Measurements from ENCODE around the gene LAMTOR3.

The LAMTOR3 gene, protein sequence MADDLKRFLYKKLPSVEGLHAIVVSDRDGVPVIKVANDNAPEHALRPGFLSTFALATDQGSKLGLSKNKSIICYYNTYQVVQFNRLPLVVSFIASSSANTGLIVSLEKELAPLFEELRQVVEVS

DNA sequence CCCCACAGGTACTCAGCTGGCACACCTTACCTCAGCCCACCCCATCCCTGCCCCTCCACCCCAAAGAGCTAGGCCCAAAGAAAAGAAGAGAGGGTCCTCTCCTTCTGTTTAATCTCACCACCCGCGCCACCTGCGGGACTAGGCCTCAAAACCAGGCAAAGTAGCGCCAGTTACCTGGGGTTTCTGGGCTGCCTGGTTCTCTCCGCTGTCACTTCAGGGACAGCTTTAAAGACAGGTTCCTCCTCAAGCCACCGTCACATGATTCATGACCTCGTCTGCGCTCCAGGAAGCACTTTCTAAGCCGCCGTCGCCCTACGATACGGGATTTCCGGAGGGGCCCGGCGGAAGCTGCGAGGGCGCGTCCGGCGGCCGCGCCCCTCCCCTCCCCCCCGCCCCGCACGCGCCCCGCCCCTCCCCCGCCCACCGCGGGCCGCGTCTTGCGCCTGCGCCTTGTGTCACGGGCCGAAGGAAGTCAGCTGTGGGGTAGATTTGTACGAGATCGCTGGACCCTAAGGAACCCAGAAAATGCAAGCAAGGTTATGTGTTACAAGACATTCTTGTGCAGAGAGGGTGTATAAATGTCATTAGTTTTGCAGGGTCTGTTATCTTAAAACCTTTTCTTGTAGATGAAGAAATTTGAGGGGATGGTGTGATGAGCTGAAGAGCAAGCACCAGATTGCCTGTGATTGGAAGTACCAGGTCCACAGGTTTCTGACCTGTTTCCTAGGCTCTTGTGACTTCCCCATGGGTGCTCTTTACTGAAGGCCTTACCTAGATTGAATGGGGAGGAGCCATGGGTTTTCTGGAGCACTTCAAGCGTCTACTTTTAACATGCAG is at the start of gene LAMTOR3:
TSS of gene LAMTOR3 (minus strand) at position 267 of the 837 bp plus-strand sequence. CDS start 464 bp downstream, outside the sequence.
- DNase-seq (ENCODE audit: low read depth): peak; percentile 55

DNA sequence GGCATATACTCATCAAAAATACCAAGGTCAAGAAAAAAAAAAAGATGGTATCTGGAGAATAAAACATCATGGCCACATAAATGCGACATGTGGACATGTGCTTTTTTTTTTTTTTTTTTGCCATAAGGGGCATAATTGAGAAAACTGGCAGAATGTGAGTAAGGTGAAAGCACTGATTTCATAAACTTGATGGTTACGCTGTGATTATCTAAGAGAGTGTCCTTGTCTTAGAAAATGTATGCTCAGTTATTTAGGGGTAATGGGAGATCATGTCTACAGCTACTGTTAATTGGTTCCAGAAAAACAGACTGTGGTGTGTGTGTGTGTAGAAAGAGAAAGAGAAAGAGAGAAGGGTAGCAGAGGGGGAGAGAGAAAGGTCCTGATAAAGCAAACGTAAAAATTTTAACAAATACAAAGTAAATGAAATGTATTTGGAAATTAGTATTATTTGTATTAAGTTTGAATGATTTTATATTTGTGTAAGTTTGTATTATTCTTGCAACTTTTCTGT is 44.1 kb upstream of the LAMTOR3 start:
- no peak for DNase-seq (ENCODE audit: low read depth)

DNA sequence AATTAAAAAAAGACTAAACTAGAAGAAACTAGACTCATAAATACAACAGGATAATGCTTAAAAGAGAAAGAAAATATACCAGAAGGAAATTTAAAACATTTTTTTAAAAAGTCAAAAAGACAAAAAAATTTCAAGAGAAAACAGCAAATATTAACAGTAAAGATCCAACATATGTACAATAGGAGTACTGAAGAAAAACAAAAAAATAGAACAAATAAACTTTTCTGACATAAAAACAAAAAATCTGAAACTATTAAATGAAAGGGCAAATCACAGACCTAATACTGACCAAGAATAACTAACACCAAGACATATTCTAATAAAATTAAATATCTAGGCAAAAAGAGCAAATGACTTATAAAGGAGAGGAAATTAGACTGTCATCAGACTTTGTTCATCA is 40.7 kb upstream of the LAMTOR3 start:
- DNase-seq (ENCODE audit: low read depth): no peak

DNA sequence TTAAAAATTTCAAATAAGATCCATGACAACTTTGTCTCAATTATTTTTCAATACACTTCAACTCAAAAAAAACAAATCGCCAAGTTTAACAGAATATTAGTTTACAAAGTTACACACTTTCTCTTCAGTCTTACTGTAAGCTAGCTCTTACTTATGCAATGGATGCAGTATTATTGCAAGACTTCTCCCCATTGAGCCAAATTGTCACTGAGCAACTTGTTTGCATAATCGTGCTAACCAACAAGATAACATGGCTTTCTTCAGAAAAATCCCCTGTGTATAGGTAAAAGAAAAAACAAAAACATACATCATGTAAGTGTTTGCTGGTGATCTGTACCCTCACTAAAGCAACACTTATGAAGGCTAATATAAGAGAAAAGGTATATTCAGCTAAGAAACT is 33.3 kb upstream of the LAMTOR3 start:
- no peak for DNase-seq (ENCODE audit: low read depth)

DNA sequence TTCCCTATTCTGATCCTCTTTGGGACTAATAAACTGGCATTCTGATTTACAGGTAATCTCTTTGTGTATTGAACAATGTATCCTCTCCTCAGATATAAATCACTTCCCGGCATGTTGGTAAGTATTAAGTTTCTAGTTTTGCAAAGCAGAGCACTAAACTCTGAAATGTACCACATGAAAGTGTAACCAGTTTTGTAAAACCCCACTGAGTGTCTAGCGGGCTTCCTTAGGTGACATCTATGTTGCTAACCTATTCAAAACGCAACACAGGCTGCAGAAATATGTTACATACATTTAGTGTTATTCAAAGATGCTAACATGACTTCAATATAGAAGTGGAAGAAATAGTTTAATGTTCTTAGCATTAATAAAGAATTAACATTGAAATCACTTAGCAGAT is 26.9 kb upstream of the LAMTOR3 start:
- no peak for DNase-seq (ENCODE audit: low read depth)

DNA sequence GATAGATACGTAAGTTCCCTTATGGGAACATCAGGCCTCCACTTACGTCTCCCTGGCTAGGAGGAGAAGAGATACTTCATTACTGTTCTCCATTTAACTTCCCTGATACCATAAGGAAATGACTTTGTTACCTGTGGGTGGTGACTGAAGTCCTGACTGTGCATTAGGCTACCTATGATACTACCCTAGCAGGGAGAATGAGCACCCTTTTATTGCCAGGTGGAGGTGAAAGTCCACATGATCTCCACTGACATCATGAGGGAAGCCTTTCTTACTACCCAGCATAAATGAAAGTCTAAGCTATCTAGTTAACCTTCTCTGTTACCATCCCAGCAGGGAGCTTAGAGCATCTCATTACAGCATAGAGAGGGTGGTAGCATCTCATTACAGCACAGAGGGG is 24.4 kb upstream of the LAMTOR3 start:
- DNase-seq (ENCODE audit: low read depth): no peak

DNA sequence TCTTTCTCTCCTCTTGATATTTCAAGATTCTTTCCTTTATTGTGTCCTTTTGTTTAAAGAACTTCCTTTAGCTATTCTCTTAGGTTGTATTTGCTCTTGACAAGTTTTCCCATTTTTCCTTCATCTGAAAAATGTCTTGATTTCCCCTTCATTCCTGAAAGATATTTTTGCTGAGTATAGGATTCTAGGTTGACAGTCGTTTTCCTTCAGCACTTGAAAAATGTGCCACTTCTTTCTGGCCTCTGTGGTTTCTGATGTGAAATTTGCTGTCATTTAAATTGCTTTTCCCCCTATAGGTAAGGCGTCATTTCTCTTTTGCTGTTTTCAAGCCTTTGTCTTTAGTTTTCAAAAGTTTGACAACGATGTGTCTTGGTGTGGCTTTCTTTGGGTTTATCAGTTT is 23.3 kb upstream of the LAMTOR3 start:
- DNase-seq (ENCODE audit: low read depth): no peak

DNA sequence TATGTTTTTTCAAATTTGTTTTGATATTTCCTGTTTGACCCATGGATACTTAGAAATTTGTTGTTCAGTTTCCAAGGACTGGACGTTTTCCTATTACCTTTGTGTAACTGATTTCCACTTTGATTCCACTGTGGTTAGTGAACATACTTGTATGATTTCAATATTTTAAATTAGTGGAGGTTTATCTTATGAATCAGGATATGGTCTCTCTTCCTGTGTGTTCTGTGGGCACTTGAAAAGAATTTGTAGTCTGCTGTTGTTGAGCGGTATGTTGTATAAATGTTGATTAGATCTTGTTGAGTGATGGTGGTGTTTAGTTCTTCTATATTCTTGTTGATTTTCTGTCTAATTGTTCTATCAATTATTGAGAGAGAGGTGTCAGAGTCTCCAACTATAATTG is 21.2 kb upstream of the LAMTOR3 start:
- DNase-seq (ENCODE audit: low read depth): no peak

DNA sequence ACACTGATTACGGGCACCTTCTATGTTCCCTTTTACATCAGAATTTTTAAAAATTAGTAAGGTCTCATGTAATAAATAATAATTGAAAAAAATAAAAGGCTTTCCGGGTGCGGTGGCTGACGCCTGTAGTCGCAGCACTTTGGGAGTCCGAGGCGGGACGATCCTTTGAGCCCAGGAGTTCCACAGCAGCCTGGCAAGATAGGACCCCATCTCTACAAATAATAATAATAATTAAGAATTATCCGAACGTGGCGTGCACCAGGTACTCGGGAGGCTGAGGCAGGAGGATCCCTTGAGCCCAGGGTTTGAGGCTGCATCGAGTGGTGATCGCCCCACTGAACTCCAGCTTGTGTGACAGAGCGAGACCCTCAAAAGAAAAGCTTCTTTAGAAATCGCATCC is 771 bp upstream of the LAMTOR3 start:
- no peak for DNase-seq (ENCODE audit: low read depth)

DNA sequence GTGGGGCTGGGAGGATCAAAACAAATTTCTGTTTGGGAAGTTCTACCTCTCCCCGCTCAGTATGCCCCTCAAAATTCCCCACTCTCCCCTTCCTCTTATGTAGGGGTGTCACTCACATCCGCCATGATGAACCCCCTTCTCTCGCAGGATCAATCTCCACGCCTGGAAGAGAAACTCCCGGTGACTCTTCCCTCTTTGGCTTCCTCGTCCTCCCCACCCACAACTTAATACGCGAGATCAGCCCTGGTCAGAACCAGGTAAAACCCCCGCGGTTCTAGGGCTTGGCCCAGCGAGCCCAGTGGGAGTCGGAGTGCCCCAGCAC is 427 bp downstream of the LAMTOR3 start:
- no peak for DNase-seq (ENCODE audit: low read depth)

DNA sequence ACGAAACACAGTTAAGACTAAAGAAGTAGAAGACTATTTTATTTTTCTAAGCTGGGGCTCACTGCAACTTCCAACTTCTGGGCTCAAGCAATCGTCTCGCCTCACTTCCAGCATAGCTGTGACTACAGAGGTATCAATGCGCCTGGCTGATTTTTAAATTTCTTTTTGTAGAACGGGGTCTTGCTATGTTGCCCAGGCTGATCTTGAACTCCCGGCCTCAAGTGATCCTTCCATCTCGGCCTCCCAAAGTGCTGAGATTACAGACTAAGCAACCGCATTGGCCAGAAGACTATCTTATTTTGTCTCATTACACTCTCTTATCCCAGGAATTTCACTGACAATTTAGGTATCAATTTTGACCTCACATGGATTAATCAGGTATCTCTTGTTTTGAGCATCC is 1.2 kb downstream of the LAMTOR3 start:
- no peak for DNase-seq (ENCODE audit: low read depth)

DNA sequence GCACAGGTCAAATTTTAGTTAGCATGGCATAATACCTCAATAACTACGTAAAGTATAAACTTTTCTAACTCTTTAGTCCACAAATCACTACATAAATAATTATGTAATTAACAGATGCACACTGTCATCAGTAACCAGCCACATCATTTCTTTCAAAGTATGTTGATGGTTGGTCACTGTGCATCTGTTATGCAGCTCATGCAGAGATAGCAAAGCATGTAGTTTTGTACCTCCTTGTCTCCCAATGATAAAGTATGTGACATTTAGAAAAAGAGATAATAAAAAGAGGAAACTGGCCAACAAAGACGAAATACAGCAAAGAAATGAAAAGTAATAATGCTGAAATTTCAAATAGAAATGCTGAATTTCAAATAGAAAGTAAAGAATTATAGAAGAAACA is 2.9 kb downstream of the LAMTOR3 start:
- DNase-seq (ENCODE audit: low read depth): no peak

DNA sequence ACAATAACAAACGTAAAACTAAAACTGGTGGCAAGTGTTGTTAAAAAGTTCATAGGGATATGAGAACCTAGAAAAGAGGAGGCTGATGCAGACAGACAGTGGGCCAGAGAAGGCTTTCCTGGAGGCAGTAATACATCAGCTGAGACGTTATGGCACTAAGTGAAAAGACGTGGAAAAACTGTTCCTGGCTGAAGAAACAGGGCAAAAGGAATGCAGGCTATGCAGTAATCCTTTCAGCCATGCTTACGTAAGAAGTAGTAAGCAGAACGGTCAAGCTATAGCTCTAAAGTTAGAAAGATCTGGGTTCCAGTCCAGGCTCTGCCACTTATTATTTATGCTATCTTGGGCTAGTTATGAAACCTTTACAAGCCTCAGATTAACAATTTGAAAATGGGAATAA is 6.4 kb downstream of the LAMTOR3 start:
- DNase-seq (ENCODE audit: low read depth): no peak

DNA sequence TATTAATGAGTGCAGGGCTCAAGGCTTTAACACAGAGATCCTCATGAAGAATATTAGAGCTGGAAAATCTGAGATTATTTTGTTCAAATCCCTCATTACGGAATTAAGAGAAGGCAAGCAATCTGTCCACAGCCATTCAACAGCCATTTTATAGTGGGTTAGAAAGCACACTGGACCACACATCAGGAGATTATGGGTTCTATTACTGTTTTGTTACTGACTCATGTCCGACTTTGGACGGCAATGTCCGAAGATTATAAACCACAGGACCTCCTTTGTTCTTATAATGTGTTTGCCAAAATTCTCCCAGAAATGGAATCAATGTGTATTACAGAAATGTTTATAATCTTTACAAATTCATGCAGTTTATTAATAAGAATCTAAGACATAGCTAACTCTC is 8.1 kb downstream of the LAMTOR3 start:
- DNase-seq (ENCODE audit: low read depth): no peak

DNA sequence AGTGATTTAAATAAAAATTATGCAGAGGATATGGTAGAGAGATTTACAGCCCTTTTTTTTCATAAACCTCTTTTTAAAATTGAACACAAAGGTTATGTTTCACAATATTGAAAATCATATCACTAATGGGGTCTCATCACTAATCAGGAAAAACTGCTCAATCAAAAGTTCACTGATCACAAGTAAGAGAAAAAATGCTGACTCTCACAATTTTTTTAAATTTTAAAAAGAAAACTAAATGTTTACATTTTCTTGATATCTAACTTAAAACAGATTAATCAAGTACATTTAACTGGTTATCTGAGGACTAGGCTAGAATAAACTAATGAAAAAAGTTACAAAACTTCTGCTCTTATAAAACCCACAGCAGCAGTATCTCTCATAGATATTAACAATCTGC is 8.5 kb downstream of the LAMTOR3 start:
- no peak for DNase-seq (ENCODE audit: low read depth)

DNA sequence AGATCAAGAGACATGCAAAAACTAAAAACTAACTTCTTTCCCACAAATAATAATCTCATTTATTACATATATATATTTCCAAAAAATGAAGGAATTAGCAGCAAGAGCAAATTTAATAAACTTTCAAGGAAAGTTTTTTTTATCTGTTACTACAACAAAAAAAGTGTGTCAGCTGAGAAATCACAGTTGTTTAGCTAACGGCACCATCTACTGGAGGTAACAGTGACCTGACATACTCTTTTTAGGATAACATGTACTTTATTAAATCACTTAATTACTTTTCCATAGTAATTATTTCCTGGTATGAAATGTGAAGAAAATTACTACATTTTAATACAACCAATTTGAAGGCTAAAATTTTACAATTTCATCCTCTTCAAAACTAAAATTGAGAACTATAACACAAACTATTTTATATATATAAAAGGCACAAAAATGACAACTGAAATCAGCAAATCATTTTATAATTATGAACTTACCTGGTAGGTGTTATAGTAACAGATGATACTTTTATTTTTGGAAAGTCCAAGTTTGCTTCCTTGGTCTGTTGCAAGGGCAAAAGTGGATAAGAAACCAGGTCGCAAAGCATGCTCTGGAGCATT is 9.1 kb downstream of the LAMTOR3 start:
- no peak for DNase-seq (ENCODE audit: low read depth)

DNA sequence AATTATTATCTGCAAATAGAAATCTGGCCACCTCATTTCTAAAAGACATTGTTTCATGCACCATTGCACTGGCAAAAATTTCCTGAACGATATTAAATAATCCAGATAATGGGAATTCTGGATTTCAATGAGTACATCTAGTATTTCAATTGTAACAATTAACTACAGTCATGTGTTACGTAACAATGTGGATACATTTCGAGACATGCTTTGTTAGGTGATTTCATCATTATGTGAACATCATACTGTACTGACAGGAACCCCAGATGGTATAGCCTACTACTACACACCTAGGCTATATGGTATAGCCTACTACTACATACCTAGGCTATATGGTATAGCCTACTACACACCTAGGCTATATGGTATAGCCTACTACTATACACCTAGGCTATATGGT is 14.8 kb downstream of the LAMTOR3 start:
- DNase-seq (ENCODE audit: low read depth): no peak

DNA sequence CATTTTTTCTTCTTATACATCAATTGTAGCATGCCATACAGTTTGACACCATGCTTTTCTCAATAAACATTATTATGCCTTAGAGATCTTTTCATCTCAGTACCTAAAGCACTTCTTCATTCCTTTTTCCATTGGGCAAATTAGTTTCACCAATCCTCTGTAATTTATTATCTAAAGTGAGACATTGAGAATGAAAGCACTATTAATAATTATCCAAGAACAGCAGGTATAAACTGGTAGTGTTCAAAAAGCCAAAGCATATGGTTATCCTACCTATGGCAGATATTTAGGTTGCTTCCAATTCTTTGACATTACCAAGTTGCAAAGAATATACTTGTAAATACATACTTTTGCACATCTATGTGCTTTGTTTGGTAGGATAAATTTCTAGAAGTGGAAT is 15.6 kb downstream of the LAMTOR3 start:
- no peak for DNase-seq (ENCODE audit: low read depth)

DNA sequence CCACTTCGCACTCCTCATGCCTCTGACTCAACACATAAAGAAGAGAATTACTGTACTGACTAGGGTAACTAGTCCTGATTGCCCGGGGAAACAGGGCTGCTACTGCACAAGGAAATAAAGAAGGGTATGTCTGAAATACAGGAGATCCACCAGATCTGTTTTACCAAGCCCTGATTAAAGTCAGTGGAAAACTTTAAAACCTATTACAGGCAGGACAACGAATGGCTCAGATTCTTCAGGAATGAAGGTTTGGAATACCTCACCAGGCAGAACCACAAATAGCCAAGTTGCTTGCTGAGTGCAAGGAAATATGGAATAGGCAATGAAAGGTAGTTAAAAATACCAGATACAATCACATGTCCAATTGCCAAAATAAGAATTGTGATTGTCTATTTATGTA is 17.3 kb downstream of the LAMTOR3 start:
- no peak for DNase-seq (ENCODE audit: low read depth)

DNA sequence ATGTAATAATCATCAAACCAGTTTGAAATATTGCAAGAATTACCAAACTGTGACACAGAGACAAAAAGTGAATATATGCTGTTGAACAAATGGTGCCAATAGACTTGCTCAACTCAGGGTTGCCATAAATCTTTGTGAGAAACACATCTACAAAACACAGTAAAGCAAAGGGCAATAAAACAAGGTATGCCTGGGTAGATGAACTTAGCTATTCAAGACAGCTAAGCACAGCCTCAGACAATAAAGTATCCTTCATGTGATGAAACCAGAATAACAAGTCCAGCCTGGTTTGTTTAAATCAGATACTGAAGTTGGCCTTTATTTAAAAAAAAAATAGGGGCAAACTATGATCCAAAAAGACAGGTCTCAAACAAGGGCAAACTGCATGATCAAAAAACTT is 19.2 kb downstream of the LAMTOR3 start:
- DNase-seq (ENCODE audit: low read depth): no peak

DNA sequence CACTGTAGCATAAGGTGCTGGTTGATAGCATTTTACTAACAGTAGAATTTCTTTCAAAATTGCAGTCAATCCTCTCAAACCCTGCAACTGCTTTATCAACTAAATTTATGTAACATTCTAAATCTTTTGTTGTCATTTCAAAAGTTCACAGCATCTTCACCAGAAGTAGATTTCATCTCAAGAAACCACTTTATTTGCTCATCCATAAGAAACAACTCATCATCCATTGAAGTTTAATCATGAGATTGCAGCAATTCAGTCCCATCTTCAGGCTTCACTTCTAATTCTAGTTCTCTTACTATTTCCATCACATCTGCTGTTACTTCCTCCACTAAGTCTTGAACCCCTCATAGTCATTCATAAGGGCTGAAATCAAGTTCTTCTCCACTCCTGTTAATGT is 21.7 kb downstream of the LAMTOR3 start:
- DNase-seq (ENCODE audit: low read depth): no peak

DNA sequence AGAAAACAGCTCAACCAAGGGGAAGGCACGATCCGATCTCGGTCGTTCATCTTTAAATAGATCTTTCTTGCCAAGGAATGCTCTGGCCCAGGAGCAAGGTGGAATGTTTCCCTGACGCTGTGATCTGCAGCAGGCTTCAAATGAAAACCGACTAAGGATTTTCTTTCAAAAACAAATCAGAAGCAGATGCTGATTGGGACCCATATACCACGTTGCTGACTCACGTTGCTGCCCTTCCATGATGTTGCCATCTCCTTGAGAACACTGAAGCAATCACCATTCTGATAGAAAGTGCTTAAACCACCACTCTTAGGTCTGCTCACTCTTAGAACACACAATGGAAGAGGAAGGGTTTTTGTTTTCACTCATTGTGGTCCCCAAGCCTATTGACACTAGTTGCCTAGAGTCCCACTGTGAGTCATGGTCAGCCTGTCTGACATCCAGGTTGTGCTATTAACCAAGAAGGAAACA is 26.1 kb downstream of the LAMTOR3 start:
- DNase-seq (ENCODE audit: low read depth): peak; percentile 42

DNA sequence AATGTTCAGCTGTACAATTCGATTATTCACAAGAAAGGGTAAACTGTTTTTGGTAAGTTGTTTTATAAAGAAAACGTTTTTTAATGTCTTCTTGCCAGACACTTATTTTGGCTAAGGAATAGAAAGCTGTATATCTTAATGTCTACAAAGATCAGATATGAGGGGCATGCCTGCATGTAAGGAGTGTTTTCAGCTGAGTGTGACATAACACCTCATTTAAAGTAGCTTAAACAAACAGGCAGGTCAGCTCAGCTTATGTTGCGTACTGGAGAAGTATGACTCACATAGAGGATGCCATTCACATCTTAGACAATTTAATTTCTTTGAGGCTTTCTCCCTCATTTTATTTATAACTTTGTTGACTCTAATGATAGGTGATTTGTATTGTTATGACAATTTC is 30.4 kb downstream of the LAMTOR3 start:
- no peak for DNase-seq (ENCODE audit: low read depth)

All from HS-5 (cell line).